SK-N-SH (cell line): ENCODE data around the gene PDIK1L. TPM values are rescaled to one million over a fixed set of nuclear protein-coding genes. Genes with fewer than 3 reads are reported as not detected.

ENCODE experiments used
- CTCF ChIA-PET: fragments of 300-600, 350-600 bp; formaldehyde crosslinking; extraction: SDS; loops from one replicate; lab custom pipeline; 2021; lab: Yijun Ruan, JAX
- POLR2A ChIA-PET: fragments of 350-600 bp; sonication (Branson Sonifier 250); formaldehyde crosslinking; extraction: SDS; loops from one replicate; lab custom pipeline; 2020; ENCODE audit warnings: antibody characterized with exemption, inconsistent platforms; lab: Yijun Ruan, JAX
- DNase-seq: peaks from one replicate; pipeline ENCODE4 v3.0.0; 2012
- H2AFZ ChIP-seq: fragments of 200-600 bp; sonication (generic); 2 replicates; pipeline ENCODE4 v1.8.1; 2016; ENCODE audit warnings: antibody characterized with exemption, mild to moderate bottlenecking, low read depth
- H3F3A ChIP-seq: fragments of 200-600 bp; sonication (generic); replicated peaks from 2 replicates; pipeline ENCODE3; 2016; ENCODE audit warnings: antibody characterized with exemption, mild to moderate bottlenecking; ENCODE audit not compliant: insufficient read depth
- H3K27ac ChIP-seq, 2 experiments: fragments of 200-500 bp in 1 of 2; fragments of 200-600 bp in 1 of 2; sonication (Bioruptor generic) in 1 of 2; sonication (generic), shearing (Covaris generic) in 1 of 2; 2 replicates each; pipeline versions ENCODE4 v1.5.1 to v1.6.1; 2014 to 2016; ENCODE audit warnings: low read depth in 2 of 2, inconsistent platforms in 1 of 2, low read length in 1 of 2, mild to moderate bottlenecking in 1 of 2, mixed read lengths in 1 of 2
- H3K27me3 ChIP-seq: fragments of 200-600 bp; sonication (generic), shearing (Covaris generic); 2 replicates; pipeline ENCODE4 v1.6.1; 2016; ENCODE audit warnings: mixed run types; ENCODE audit not compliant: insufficient read depth
- H3K36me3 ChIP-seq, 2 experiments: fragments of 200-500 bp in 1 of 2; fragments of 200-600 bp in 1 of 2; sonication (Bioruptor generic) in 1 of 2; sonication (generic) in 1 of 2; replicated peaks in 1 of 2; 2 replicates each; pipeline versions ENCODE3 to v1.5.1; 2014 to 2016; ENCODE audit warnings: low read length in 1 of 2, mild to moderate bottlenecking in 1 of 2; ENCODE audit not compliant: insufficient read depth in 2 of 2, control insufficient read depth in 1 of 2
- H3K4me1 ChIP-seq, 2 experiments: fragments of 200-500 bp in 1 of 2; fragments of 200-600 bp in 1 of 2; sonication (Bioruptor generic) in 1 of 2; sonication (generic), shearing (Covaris generic) in 1 of 2; 2 replicates each; pipeline versions ENCODE4 v1.5.1 to v1.6.1; 2014 to 2016; ENCODE audit warnings: low read depth in 1 of 2, low read length in 1 of 2, mixed run types in 1 of 2; ENCODE audit not compliant: insufficient read depth in 2 of 2, control insufficient read depth in 1 of 2
- H3K4me2 ChIP-seq: fragments of 200-600 bp; sonication (generic), shearing (Covaris generic); 2 replicates; pipeline ENCODE4 v1.6.1; 2017; ENCODE audit warnings: mixed run types
- H3K4me3 ChIP-seq, 2 experiments: fragments of 200-500 bp in 1 of 2; fragments of 200-600 bp in 1 of 2; sonication (Bioruptor generic) in 1 of 2; sonication (generic), shearing (Covaris generic) in 1 of 2; 2 replicates each; pipeline versions ENCODE4 v1.5.1 to v1.8.1; 2014 to 2016; ENCODE audit warnings: low read depth in 2 of 2, inconsistent platforms in 1 of 2, low read length in 1 of 2, mild to moderate bottlenecking in 1 of 2, mixed read lengths in 1 of 2, moderate library complexity in 1 of 2
- H3K79me2 ChIP-seq: fragments of 200-600 bp; sonication (generic); 2 replicates; pipeline ENCODE4 v1.8.1; 2017; ENCODE audit warnings: mild to moderate bottlenecking; ENCODE audit not compliant: insufficient read depth
- H3K9ac ChIP-seq: fragments of 200-600 bp; sonication (generic); 2 replicates; pipeline ENCODE4 v1.6.1; 2017; ENCODE audit warnings: mixed run types
- H3K9me2 ChIP-seq: fragments of 200-600 bp; sonication (generic); 2 replicates; pipeline ENCODE4 v1.6.1; 2017; ENCODE audit warnings: mixed run types
- H3K9me3 ChIP-seq: fragments of 200-600 bp; sonication (generic); 2 replicates; pipeline ENCODE4 v1.6.1; 2017; ENCODE audit warnings: mixed run types, mild to moderate bottlenecking, moderate library complexity
- H4K20me1 ChIP-seq: fragments of 200-600 bp; sonication (generic); 2 replicates; pipeline ENCODE4 v1.6.1; 2017; ENCODE audit warnings: mild to moderate bottlenecking, mixed run types; ENCODE audit not compliant: insufficient read depth
- CHD2 ChIP-seq: fragments of 150-350 bp; IDR thresholded peaks from 2 replicates; pipeline ENCODE4 v1.6.1; 2018; ENCODE audit warnings: low read length; ENCODE audit not compliant: partially characterized antibody
- CTCF ChIP-seq: fragments of 200-600 bp; sonication (generic); IDR thresholded peaks from 2 replicates; pipeline ENCODE4 v1.6.1; 2017; ENCODE audit warnings: antibody characterized with exemption, mild to moderate bottlenecking, moderate library complexity
- ELF1 ChIP-seq: IDR thresholded peaks from 2 replicates; pipeline ENCODE4 v1.4.0; 2012
- EP300 ChIP-seq, 2 experiments: IDR thresholded peaks; 2 replicates each; pipeline versions ENCODE4 v1.4.0 to v1.6.1; 2012; ENCODE audit warnings: borderline replicate concordance in 1 of 2, low read depth in 1 of 2, low read length in 1 of 2
- FOSL2 ChIP-seq: IDR thresholded peaks from 2 replicates; pipeline ENCODE4 v1.4.0; 2012; ENCODE audit warnings: low read depth, mild to moderate bottlenecking, moderate library complexity, borderline replicate concordance
- FOXJ3 ChIP-seq: sonication (generic); formaldehyde crosslinking; IDR thresholded peaks from 2 replicates; pipeline ENCODE4 v1.5.1; 2020; ENCODE audit warnings: mild to moderate bottlenecking, missing genetic modification reagents
- FOXM1 ChIP-seq: IDR thresholded peaks from 2 replicates; pipeline ENCODE4 v1.4.0; 2012; ENCODE audit warnings: low read depth, mild to moderate bottlenecking
- GATA2 ChIP-seq: sonication (generic); formaldehyde crosslinking; IDR thresholded peaks from 2 replicates; pipeline ENCODE4 v1.5.0; 2020; ENCODE audit warnings: mild to moderate bottlenecking, missing genetic modification reagents
- MAX ChIP-seq: IDR thresholded peaks from 2 replicates; pipeline ENCODE4 v1.4.0; 2012; ENCODE audit warnings: low read depth
- MXI1 ChIP-seq: IDR thresholded peaks from 2 replicates; pipeline ENCODE4 v1.6.1; 2012; ENCODE audit warnings: mild to moderate bottlenecking, low read depth, low read length, improper control_type of control experiment
- NFIC ChIP-seq: IDR thresholded peaks from 2 replicates; pipeline ENCODE4 v1.4.0; 2012; ENCODE audit warnings: borderline replicate concordance
- NRF1 ChIP-seq: IDR thresholded peaks from 2 replicates; pipeline ENCODE4 v1.6.1; 2012; ENCODE audit warnings: low read depth, mild to moderate bottlenecking, low read length
- POLR2AphosphoS5 ChIP-seq: IDR thresholded peaks from 2 replicates; pipeline ENCODE4 v1.6.1; 2012; ENCODE audit warnings: low read depth, low read length
- RCOR1 ChIP-seq: fragments of 150-350 bp; IDR thresholded peaks from 2 replicates; pipeline ENCODE4 v1.6.1; 2017; ENCODE audit warnings: antibody characterized with exemption, low read length
- REST ChIP-seq: IDR thresholded peaks from 2 replicates; pipeline ENCODE4 v1.6.1; 2012; ENCODE audit warnings: mild to moderate bottlenecking, low read depth, low read length, moderate library complexity
- RFX5 ChIP-seq: IDR thresholded peaks from 2 replicates; pipeline ENCODE4 v1.6.1; 2012; ENCODE audit warnings: mild to moderate bottlenecking, improper control_type of control experiment, low read length
- SIN3A ChIP-seq: IDR thresholded peaks from 2 replicates; pipeline ENCODE4 v1.6.1; 2012; ENCODE audit warnings: low read depth, mild to moderate bottlenecking, low read length, moderate library complexity, borderline replicate concordance
- TAF1 ChIP-seq: IDR thresholded peaks from 2 replicates; pipeline ENCODE4 v1.6.1; 2012; ENCODE audit warnings: low read depth, mild to moderate bottlenecking, low read length, moderate library complexity, borderline replicate concordance
- TEAD4 ChIP-seq: IDR thresholded peaks from 2 replicates; pipeline ENCODE4 v1.4.0; 2012; ENCODE audit warnings: mild to moderate bottlenecking, borderline replicate concordance; ENCODE audit not compliant: insufficient read depth
- USF1 ChIP-seq: IDR thresholded peaks from 2 replicates; pipeline ENCODE4 v1.4.0; 2012; ENCODE audit warnings: low read depth, borderline replicate concordance
- USF2 ChIP-seq: fragments of 150-350 bp; IDR thresholded peaks from 2 replicates; pipeline ENCODE4 v1.6.1; 2017; ENCODE audit warnings: antibody characterized with exemption, low read length, low read depth, borderline replicate concordance
- YY1 ChIP-seq: IDR thresholded peaks from 2 replicates; pipeline ENCODE4 v1.4.0; 2012; ENCODE audit warnings: low read depth, mild to moderate bottlenecking
- WGBS: methylation state at CpG from one replicate; pipeline ENCODE4 v1.1.6; 2017; ENCODE audit warnings: low lambda C conversion rate; 5-methylcytosine and 5-hydroxymethylcytosine counted together
- polyA plus RNA-seq, 3 experiments: library from polyadenylated mRNA; depleted of rRNA; stranded (reverse); fragments of >200 nt; gene quantifications; 2 replicates each; pipeline ENCODE4 v1.2.3, GENCODE V29; 2012

The PDIK1L gene
- polyA plus RNA-seq (2012; rRNA removed), result 1.2 and 1.3 TPM in 2 replicates
- 1.7 and 2.2 TPM in 2 replicates for polyA plus RNA-seq (2012; cell fraction: cytosol; rRNA removed)
- 1.0 and 1.2 TPM in 2 replicates for polyA plus RNA-seq (2012; cell fraction: nucleus; rRNA removed)

GRCh38 chr1:26111530-26112406, at the start of gene PDIK1L:
PDIK1L (plus strand) TSS chr1:26111824; CDS start chr1:26114309, 2,485 bp downstream.
- Histone ChIP-seq H3K79me2 (peaks cover 24% of the 10 kb centered on the region), H3K36me3 (peaks cover 15 to 16% of the 10 kb centered on the region in 2 experiments), H3K27me3 (no peaks in the 10 kb centered on the region), H3K4me3 (peak within 1 kb of the TSS; percentile 94 to 99), H2AFZ (peak within 1 kb of the TSS; percentile 98), H3F3A (no peaks in the 10 kb centered on the region), H4K20me1 (no peaks in the 10 kb centered on the region), H3K27ac (peak within 1 kb of the TSS; percentile 72 to 94), H3K9ac (peak within 1 kb of the TSS; percentile 85), H3K4me1 (peaks cover 5 to 13% of the 10 kb centered on the region in 2 experiments), H3K9me2 (no peaks in the 10 kb centered on the region), H3K9me3 (no peaks in the 10 kb centered on the region), H3K4me2 (peak within 1 kb of the TSS; percentile 99)
- peak; percentile 96 for DNase-seq
- POLR2A ChIA-PET, result interaction anchor here (0.9 to 1.9 kb wide), 5 partner anchors 10 to 58 kb away, joined by 3 to 6 read pairs (median 4); partner anchors contain the start of gene ZNF593
- WGBS, result 2% methylated on average over 19 of the region's 96 CpGs
- TF ChIP-seq MAX, result peak; percentile 75
- TF ChIP-seq REST, result 0 out of 2 replicates have a peak, but pooled peaks have one; percentile 23
- TF ChIP-seq USF1, result peak; percentile 61
- TF ChIP-seq ELF1, result no peak
- no peak for TF ChIP-seq TEAD4
- TF ChIP-seq RFX5, result peak; percentile 74
- no peak for TF ChIP-seq FOSL2
- TF ChIP-seq NRF1, result peak; percentile 40
- no peak for TF ChIP-seq FOXJ3 (CRISPR knock-in tag)
- TF ChIP-seq FOXM1, result no peak
- TF ChIP-seq SIN3A, result peak; percentile 64; the same call in 1 of the 2 replicates
- TF ChIP-seq EP300 (IDR thresholded peaks at IDR 0.05; ENCODE audit: borderline replicate concordance in 1 of 2, low read depth in 1 of 2, low read length in 1 of 2), result peak in 1 of 2 experiments; percentile 1; a peak in 1 of 4 replicates
- 0 out of 2 replicates have a peak, but pooled peaks have one; percentile 27 for TF ChIP-seq RCOR1
- no peak for TF ChIP-seq CTCF
- no peak for TF ChIP-seq NFIC
- TF ChIP-seq CHD2, result peak; percentile 65
- no peak for TF ChIP-seq USF2
- peak; percentile 91 for TF ChIP-seq YY1
- TF ChIP-seq MXI1, result peak; percentile 94
- no peak for TF ChIP-seq GATA2 (CRISPR knock-in tag)
- TF ChIP-seq POLR2AphosphoS5, result peak; percentile 70
- peak; percentile 68 for TF ChIP-seq TAF1
- CTCF ChIA-PET, result interaction anchor here (0.6 to 15.7 kb wide), 6 partner anchors 10 to 210 kb away, joined by 3 to 235 read pairs (median 4); partner anchors contain the start of gene CEP85
